Activated CD4-positive, alpha-beta T cell treated with anti-CD3 and anti-CD28 coated beads, Interleukin-2, amount 10 ng/mL, durations not matched to agents 7 days and 5 days (primary cell): ENCODE data around the gene CSRNP3. TPM values are rescaled to one million over a fixed set of nuclear protein-coding genes. Genes with fewer than 3 reads are reported as not detected.

Experiments used
- CTCF ChIA-PET: fragments of 350-600 bp; sonication (Branson Sonifier 250); formaldehyde crosslinking; loops from one replicate; lab custom pipeline; 2021; ENCODE audit warnings: antibody characterized with exemption; lab: Charles Lee
- POLR2A ChIA-PET: fragments of 350-600 bp; sonication (Branson Sonifier 250); formaldehyde crosslinking; loops from one replicate; lab custom pipeline; 2021; ENCODE audit warnings: antibody characterized with exemption; lab: Charles Lee
- DNase-seq: peaks from one replicate; pipeline ENCODE4 v3.0.0-alpha.2; 2020
- H3K27ac Mint-ChIP-seq: one replicate; pipeline ENCODE4 v1.8.0; 2021; ENCODE audit warnings: mild to moderate bottlenecking, moderate library complexity, mixed read lengths
- H3K27me3 Mint-ChIP-seq: one replicate; pipeline ENCODE4 v1.8.0; 2021; ENCODE audit warnings: mixed read lengths
- H3K36me3 Mint-ChIP-seq: one replicate; pipeline ENCODE4 v1.8.0; 2021; ENCODE audit warnings: low read depth, mixed read lengths
- H3K4me1 Mint-ChIP-seq: one replicate; pipeline ENCODE4 v1.8.0; 2021; ENCODE audit warnings: mixed read lengths
- H3K4me3 Mint-ChIP-seq: one replicate; pipeline ENCODE4 v1.8.0; 2021; ENCODE audit warnings: mild to moderate bottlenecking, moderate library complexity, mixed read lengths
- H3K9me3 Mint-ChIP-seq: one replicate; pipeline ENCODE4 v1.8.0; 2021; ENCODE audit warnings: mixed read lengths
- total RNA-seq, 2 experiments: library from RNA; stranded (reverse); gene quantifications; one replicate each; pipeline ENCODE4 v1.2.3, GENCODE V29; 2021

The CSRNP3 gene
- total RNA-seq, 2 experiments from 2014 or later = not detected

DNA sequence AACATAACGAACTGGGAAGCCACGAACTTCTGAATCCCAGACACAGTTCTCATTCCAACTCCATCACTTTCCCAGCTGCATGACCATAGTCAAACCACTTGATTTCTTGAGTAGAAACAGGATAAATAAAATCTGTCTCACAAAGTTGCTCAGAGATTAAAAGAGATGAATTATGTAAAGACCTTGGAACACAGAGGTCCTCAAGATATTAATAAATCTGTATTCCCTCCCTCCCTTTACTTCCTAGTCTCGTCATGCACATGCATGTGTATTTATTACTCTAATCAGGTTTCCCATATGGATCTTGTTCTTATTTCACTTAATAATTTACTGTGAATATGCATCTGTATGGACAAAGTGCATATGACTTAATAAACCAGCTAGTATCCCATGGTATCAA lies 21.1 kb upstream of the CSRNP3 start:
- Mint-ChIP-seq H3K4me3 (no peak overlapping the region), H3K4me1 (peaks cover 9% of the 10 kb centered on the region), H3K36me3 (no peaks in the 10 kb centered on the region), H3K27me3 (no peaks in the 10 kb centered on the region), H3K27ac (no peak overlapping the region), H3K9me3 (peaks cover 3% of the 10 kb centered on the region)
- ChIA-PET POLR2A (no interaction called here), CTCF (no interaction called here)
- DNase-seq = no peak

DNA sequence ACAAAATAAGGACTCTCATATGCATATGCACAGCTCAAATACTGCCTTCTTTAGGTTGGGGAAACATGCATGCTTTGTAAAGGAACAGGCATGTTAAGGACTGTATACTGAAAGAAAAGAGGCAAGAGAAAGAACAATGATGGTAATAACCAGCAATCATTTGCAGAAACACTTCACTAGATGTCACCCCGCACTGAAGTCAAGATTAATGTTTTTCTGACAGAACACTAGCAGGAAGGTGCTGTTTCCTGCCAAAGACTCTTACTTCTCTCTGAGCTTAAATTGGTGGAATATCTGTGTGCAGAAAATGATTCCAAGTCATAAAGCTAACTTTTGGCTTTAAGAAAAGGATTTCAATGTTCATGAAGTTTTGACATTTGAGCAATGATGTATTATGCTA lies 19.3 kb upstream of the CSRNP3 start:
- no peak for DNase-seq
- H3K4me3 Mint-ChIP-seq = no peak overlapping the region
- no peaks in the 10 kb centered on the region for H3K36me3 Mint-ChIP-seq
- no peaks in the 10 kb centered on the region for H3K4me1 Mint-ChIP-seq
- ChIA-PET CTCF (no interaction called here), POLR2A (no interaction called here)
- no peak overlapping the region for H3K27ac Mint-ChIP-seq
- no peaks in the 10 kb centered on the region for H3K27me3 Mint-ChIP-seq
- H3K9me3 Mint-ChIP-seq = no peaks in the 10 kb centered on the region

DNA sequence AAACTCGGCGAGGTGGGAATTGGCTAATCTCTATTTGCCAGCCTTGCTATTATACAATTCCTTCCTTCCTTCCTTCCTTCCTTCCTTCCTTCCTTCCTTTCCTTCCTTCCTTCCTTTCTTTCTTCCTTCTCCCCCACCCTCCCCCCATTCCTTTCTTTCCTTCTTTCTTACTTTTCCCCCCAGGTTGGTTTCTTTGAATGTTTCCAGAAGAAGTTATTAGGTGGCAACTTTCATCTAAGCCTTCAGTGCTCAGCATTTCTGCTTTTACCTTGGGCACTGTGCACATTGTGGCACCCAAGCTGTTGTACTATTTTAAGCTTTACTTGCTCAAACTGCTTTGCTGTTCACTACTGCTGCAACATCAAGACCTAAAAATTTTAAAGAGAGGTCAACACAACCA lies 17.2 kb upstream of the CSRNP3 start:
- POLR2A ChIA-PET = no interaction called here
- Mint-ChIP-seq H3K27me3 (peaks cover 1% of the 10 kb centered on the region), H3K4me3 (no peak overlapping the region), H3K27ac (no peak overlapping the region), H3K9me3 (no peaks in the 10 kb centered on the region), H3K36me3 (no peaks in the 10 kb centered on the region), H3K4me1 (no peaks in the 10 kb centered on the region)
- no peak for DNase-seq
- CTCF ChIA-PET = no interaction called here

DNA sequence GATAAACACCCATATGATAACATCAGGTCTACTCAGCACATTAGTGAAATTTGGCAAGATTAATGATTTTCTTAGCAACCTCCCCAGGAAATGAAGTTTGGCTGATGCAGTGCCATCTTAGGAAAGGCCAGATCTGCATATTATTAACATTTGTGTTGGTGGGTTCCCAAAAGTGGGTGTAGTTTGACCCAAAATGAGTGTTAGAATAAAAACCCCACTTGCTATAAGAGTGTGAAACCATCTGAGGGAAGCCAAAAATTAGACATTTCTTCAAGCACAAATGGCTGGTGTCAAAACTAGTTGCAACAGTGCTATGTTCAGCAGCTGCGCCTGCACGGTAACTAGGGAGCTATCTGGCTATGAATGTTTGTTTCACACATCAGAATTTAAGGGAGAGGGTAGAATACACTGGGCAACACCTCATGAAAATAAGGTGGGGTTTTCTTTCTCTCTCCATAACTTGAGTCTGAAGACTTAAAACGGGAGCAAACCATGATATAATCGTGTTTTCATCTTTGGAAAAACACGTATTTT lies 15.9 kb upstream of the CSRNP3 start:
- H3K36me3 Mint-ChIP-seq = no peaks in the 10 kb centered on the region
- peaks cover 1% of the 10 kb centered on the region for H3K27me3 Mint-ChIP-seq
- H3K4me1 Mint-ChIP-seq = no peaks in the 10 kb centered on the region
- H3K4me3 Mint-ChIP-seq = no peak overlapping the region
- ChIA-PET CTCF (interaction anchor here (0.7 to 1.2 kb wide), 2 partner anchors 10 to 247 kb away, joined by 3 to 4 read pairs; no protein-coding TSS in a partner anchor), POLR2A (no interaction called here)
- no peaks in the 10 kb centered on the region for H3K9me3 Mint-ChIP-seq
- no peak overlapping the region for H3K27ac Mint-ChIP-seq
- no peak for DNase-seq

DNA sequence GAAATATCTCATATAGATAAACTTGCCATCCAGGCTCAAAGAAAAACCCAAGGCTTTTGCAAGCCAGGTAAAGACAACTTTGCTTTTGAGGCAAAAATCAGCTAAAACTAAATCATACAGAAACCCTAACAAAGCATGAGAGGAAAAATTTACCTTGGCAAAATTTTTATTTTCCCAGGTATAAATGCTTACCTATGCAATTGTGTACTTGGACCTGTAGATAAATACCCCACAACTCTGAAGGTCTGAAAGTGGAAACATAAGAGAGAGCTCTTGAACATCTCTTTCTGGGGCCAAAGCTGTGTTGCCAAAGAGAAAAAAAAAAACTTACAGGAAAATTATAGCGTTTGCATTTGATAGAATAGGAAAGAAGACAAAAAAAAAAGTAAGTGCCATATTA lies 14.6 kb upstream of the CSRNP3 start:
- ChIA-PET POLR2A (no interaction called here), CTCF (no interaction called here)
- Mint-ChIP-seq H3K36me3 (no peaks in the 10 kb centered on the region), H3K27me3 (peaks cover 1% of the 10 kb centered on the region), H3K4me3 (no peak overlapping the region), H3K27ac (no peak overlapping the region), H3K9me3 (no peaks in the 10 kb centered on the region), H3K4me1 (no peaks in the 10 kb centered on the region)
- DNase-seq = no peak

DNA sequence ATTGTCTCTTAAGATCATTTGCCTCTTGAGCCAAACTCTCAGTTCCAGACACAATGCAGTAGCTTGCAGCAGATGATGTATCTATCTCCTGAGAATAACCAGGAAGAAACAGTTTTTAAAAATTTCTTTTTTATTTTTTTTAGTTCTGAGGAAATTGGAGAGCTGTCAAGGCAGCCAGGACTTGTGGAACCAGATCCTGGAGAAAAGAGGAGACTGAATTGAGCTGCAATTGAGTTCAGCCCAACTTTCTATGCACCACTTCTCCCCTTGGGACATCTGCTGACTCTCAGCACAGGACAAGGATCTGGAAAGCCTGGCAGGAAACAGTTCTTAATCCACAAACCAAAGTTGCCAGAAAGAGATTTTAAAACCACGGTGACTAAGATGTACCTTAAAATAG lies 13.5 kb upstream of the CSRNP3 start:
- H3K4me1 Mint-ChIP-seq = no peaks in the 10 kb centered on the region
- peaks cover 1% of the 10 kb centered on the region for H3K27me3 Mint-ChIP-seq
- H3K9me3 Mint-ChIP-seq = no peaks in the 10 kb centered on the region
- CTCF ChIA-PET = interaction anchor here (1.0 kb wide), 1 partner anchor 9 kb away, joined by 3 read pairs; no protein-coding TSS in a partner anchor
- no peak overlapping the region for H3K4me3 Mint-ChIP-seq
- no peak for DNase-seq
- no peak overlapping the region for H3K27ac Mint-ChIP-seq
- POLR2A ChIA-PET = no interaction called here
- H3K36me3 Mint-ChIP-seq = no peaks in the 10 kb centered on the region

DNA sequence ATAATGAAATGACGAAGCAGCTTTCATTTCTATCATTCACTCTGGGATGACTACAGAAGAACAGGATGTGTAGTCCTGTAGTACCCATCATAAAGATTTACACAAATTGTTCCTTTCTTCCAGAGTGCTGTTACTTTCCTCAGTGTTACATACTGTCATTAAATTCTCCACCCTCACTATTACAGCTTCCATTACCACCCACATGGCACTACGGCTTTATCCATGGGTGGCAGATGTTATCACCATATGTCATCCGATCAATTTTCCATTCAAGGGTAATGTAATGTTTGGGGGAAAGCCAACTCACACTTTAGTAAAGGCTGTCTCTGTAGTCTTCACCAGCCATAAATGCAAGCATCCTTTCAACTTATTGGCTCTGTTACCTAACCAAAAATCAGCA lies 7.1 kb upstream of the CSRNP3 start:
- POLR2A ChIA-PET = no interaction called here
- Mint-ChIP-seq H3K27me3 (peaks cover 2% of the 10 kb centered on the region), H3K4me1 (no peaks in the 10 kb centered on the region), H3K4me3 (no peak overlapping the region), H3K27ac (no peak overlapping the region), H3K36me3 (no peaks in the 10 kb centered on the region), H3K9me3 (no peaks in the 10 kb centered on the region)
- DNase-seq = no peak
- CTCF ChIA-PET = no interaction called here

DNA sequence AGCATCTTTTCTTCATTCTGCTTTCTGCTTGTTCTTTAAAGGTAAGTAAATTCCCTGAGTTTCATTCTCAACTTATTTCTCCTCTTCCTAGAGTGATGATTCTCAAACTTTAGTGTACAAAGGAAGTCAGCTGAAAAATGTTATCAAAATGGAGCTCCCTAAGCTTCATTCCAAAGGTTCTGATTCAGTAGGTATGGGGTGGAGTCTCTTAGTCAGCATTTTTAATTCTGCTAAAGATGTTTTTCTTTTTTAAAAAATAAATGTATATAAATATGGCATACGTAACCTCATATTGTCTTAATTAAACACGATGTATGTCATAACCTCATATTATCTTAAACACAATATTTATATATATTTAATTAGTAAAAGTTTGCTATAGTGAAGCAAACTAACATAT lies 3.1 kb upstream of the CSRNP3 start:
- Mint-ChIP-seq H3K27me3 (peaks cover 4% of the 10 kb centered on the region), H3K36me3 (no peaks in the 10 kb centered on the region), H3K9me3 (no peaks in the 10 kb centered on the region)

DNA sequence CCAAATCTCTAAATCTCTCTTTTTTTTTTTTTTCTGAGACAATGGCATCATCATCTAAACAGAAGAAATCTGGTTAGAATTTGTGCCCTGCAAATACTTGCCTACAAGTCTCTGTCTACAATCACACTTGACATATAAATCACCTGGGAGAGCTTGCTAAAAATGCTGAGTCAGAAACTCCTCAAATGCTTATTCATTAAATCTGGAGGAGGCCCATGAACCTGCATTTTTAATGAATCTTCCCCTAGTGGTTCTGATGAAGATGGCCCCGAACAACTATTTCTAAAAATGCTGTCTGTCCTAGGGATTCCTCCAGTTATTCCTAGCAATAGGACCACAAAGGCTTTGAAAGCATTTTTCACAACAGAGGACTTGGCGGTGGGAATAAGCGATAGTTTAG lies 1.6 kb upstream of the CSRNP3 start:
- no peak for DNase-seq
- ChIA-PET CTCF (no interaction called here), POLR2A (no interaction called here)
- H3K36me3 Mint-ChIP-seq = no peaks in the 10 kb centered on the region
- H3K4me3 Mint-ChIP-seq = no peak overlapping the region
- peaks cover 4% of the 10 kb centered on the region for H3K27me3 Mint-ChIP-seq
- H3K9me3 Mint-ChIP-seq = no peaks in the 10 kb centered on the region
- no peaks in the 10 kb centered on the region for H3K4me1 Mint-ChIP-seq
- no peak overlapping the region for H3K27ac Mint-ChIP-seq

More for the DNA sequence above, 3.1 kb upstream of the CSRNP3 start:
- Mint-ChIP-seq H3K4me3 (no peak overlapping the region), H3K4me1 (no peaks in the 10 kb centered on the region), H3K27ac (no peak overlapping the region)
- DNase-seq = no peak
- ChIA-PET CTCF (no interaction called here), POLR2A (no interaction called here)

DNA sequence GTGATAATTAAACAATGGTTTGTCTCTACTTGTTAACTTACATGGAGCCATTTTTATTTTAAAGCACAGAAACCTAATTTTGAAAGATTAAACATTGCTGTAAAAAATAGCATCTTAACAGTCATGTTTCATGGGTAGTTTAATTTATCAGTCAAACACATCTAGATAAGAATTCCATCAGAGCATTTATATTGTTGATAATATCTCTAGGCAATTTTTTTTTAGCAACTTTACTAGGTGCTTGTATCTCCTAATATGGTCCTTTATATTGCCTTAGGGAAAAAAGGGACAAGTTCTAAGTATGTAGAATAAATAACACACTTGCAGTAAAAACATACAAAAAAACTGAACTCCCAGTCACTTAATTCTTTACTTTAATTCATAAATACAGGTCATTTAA lies 863 bp downstream of the CSRNP3 start:
- CTCF ChIA-PET = no interaction called here
- Mint-ChIP-seq H3K9me3 (no peaks in the 10 kb centered on the region), H3K27me3 (peaks cover 4% of the 10 kb centered on the region), H3K4me1 (no peaks in the 10 kb centered on the region), H3K36me3 (no peaks in the 10 kb centered on the region), H3K27ac (no peak overlapping the region), H3K4me3 (no peak overlapping the region)
- POLR2A ChIA-PET = no interaction called here
- no peak for DNase-seq

DNA sequence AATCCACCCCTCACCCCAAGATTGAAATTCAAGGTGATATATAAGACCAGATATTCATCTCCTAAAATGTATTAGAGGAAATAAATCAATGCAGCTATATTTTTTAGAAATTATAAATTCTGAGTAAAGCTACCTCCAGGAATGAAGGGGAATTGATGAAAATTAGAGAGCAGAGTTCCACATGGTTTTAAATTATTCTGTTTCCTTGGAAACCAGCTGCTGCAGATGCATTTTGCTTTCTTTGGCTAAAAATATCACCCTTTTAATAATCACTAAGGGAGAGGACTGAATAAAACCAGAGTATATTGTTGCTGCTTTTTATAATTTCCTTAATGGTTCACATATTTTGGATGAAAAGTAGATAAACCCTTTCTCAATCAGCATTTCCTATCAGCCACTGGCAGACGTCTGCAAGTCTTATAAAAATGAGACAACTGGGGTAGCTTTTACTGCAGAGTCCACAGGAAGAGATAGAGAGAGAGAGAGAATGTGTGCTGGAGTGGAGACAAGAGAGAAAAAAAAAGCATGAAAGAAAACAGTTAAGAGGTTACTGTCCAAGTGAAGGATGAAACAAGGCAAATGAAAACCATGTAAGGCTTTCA lies 2.0 kb downstream of the CSRNP3 start:
- H3K4me1 Mint-ChIP-seq = no peaks in the 10 kb centered on the region
- peaks cover 4% of the 10 kb centered on the region for H3K27me3 Mint-ChIP-seq
- POLR2A ChIA-PET = no interaction called here
- H3K9me3 Mint-ChIP-seq = no peaks in the 10 kb centered on the region
- DNase-seq = no peak
- H3K27ac Mint-ChIP-seq = no peak overlapping the region
- CTCF ChIA-PET = no interaction called here
- no peak overlapping the region for H3K4me3 Mint-ChIP-seq
- no peaks in the 10 kb centered on the region for H3K36me3 Mint-ChIP-seq

DNA sequence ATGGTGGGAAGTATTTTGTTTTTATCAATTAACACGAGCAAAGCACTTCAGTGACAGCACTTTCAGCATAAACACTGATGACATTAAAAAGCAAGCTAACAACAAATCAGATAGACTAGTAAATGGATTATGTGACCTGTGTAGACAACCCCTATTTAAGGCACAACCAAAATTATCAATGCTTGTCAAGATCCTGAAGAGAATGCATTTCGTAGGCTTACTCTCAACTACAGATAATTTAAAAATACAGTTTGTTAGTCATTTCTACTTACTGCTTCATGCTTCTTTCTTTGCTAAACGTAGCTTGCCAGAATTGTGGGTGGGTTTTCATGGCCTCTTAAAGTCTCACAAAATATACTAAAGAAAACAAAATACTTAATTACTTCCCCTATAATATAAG lies 3.4 kb downstream of the CSRNP3 start:
- POLR2A ChIA-PET = no interaction called here
- Mint-ChIP-seq H3K27ac (no peak overlapping the region), H3K4me1 (no peaks in the 10 kb centered on the region), H3K36me3 (no peaks in the 10 kb centered on the region), H3K4me3 (no peak overlapping the region), H3K9me3 (no peaks in the 10 kb centered on the region), H3K27me3 (peaks cover 2% of the 10 kb centered on the region)
- DNase-seq = no peak
- CTCF ChIA-PET = no interaction called here

DNA sequence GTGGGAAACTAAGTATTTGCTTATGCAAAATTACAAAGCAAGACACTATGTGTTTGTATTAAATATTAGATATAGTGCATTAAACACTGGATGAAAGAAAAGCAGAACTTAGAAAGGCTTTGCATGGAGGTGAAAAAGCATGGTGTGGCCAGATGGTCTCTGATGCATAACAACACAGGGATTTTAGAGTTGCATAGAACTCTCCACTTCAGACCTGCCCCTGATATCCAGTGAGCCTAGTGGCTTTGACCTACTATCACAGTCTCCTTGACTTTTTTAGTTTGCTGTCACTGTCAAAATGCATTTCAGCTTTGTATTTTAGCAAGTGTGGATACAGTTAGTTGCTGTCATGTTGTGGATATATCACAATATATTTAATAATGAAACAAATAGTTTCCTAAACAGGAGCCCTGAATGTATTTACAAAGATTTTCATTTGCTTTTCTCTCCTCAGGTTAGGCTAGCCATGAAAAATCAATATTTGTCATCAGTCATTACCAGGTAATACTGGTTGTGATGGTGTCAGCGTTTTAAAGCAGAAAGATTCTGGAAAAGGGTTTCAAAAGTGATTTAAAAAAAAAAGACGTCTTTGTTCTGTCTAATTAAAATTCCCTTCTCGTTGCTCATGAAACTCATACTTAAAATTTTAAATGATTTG lies 5.2 kb downstream of the CSRNP3 start:
- Mint-ChIP-seq H3K27me3 (no peaks in the 10 kb centered on the region), H3K4me3 (no peak overlapping the region), H3K9me3 (no peaks in the 10 kb centered on the region), H3K27ac (no peak overlapping the region), H3K4me1 (no peaks in the 10 kb centered on the region), H3K36me3 (no peaks in the 10 kb centered on the region)
- CTCF ChIA-PET = no interaction called here
- no peak for DNase-seq
- POLR2A ChIA-PET = interaction anchor here (0.6 kb wide), 1 partner anchor 33 kb away, joined by 6 read pairs; no protein-coding TSS in a partner anchor
